Mesodermal cell (in vitro differentiated cells): Measurements from ENCODE around the gene FUS.
A peak's percentile ranks its signal among the peaks of the same experiment; 100 is the strongest.
"Not testable (repeated sequence)": the region's sequence is repeated elsewhere in the genome, so short reads cannot be mapped to it uniquely, and the experiment has no call there.

Source experiments
- H3K27ac ChIP-seq: 2 replicates; pipeline ENCODE4 v1.7.0; 2013; ENCODE audit warnings: mild to moderate bottlenecking, low read depth, low read length, moderate library complexity; ENCODE audit not compliant: severe bottlenecking
- H3K36me3 ChIP-seq: 2 replicates; pipeline ENCODE4 v1.7.1; 2013; ENCODE audit warnings: mild to moderate bottlenecking, low read length, moderate library complexity; ENCODE audit not compliant: control insufficient read depth, insufficient read depth
- H3K4me1 ChIP-seq: one replicate; pipeline ENCODE4 v1.7.1; 2013; ENCODE audit warnings: mild to moderate bottlenecking, low read length; ENCODE audit not compliant: insufficient read depth, control insufficient read depth, poor library complexity, severe bottlenecking
- H3K4me3 ChIP-seq: 2 replicates; pipeline ENCODE4 v1.7.0; 2013; ENCODE audit warnings: low read length, control low read depth, mild to moderate bottlenecking; ENCODE audit not compliant: insufficient read depth, poor library complexity, severe bottlenecking; ENCODE audit errors: extremely low read depth
- H3K9me3 ChIP-seq: 2 replicates; pipeline ENCODE4 v1.7.1; 2013; ENCODE audit warnings: mild to moderate bottlenecking, low read length, moderate library complexity; ENCODE audit not compliant: control insufficient read depth
- WGBS, 2 experiments: methylation state at CpG; one replicate each; pipeline ENCODE4 v1.1.5; 2013; ENCODE audit warnings: missing lambda C conversion rate in 2 of 2; ENCODE audit not compliant: insufficient coverage in 2 of 2; 5-methylcytosine and 5-hydroxymethylcytosine counted together

Gene FUS

DNA sequence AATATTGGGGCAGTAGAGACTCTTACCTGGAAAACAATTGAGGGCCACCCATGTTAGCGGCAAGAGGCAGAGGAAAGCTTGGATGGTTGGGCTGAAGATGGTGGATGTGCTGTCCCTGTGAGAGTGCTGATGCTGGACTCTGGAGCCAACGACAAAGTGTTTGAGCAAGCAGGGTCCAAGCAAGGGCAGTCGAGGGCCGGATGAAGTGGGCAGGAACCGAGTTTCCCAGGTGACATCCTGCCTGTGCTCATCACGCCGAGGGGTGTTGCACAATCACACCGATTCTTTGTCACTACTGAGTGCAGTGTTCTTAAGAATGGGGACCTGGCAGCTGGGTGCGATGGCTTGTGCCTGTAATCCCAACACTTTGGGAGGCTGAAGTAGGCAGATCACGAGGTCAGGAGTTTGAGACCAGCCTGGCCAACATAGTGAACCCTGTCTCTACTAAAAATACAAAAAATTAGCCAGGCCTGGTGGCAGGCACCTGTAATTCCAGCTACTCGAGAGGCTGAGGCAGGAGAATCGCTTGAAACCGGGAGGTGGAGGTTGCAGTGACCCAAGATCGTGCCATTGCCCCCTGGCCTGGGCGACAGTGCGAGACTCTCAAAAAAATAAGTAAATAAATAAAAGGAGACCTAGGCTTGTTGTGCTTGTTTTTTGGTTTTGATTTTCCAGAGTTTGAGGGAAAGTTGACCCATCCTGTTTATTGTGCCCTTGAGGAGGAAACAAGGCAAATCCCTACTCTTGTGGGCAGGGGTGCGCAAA is 16.6 kb downstream of the FUS start:
- H3K4me3 ChIP-seq: no peak overlapping the region
- no peak overlapping the region for H3K27ac ChIP-seq
- peaks cover 3% of the 10 kb centered on the region for H3K4me1 ChIP-seq
- no peaks in the 10 kb centered on the region for H3K9me3 ChIP-seq
- H3K36me3 ChIP-seq: peaks cover 77% of the 10 kb centered on the region
- WGBS, 2 experiments: 94 to 97% methylated on average over 10 to 13 of the region's 17 CpGs

GRCh38 chr16:31198207-31198882 is 18.4 kb downstream of the FUS start:
- Histone ChIP-seq H3K9me3 (no peaks in the 10 kb centered on the region), H3K4me3 (no peak overlapping the region), H3K4me1 (peaks cover 8% of the 10 kb centered on the region), H3K36me3 (peaks cover 59% of the 10 kb centered on the region), H3K27ac (no peak overlapping the region)
- WGBS, 2 experiments: 88 to 94% methylated on average over 7 of the region's 7 CpGs

- Histone ChIP-seq H3K9me3 (no peaks in the 10 kb centered on the region), H3K4me3 (no peak overlapping the region), H3K27ac (no peak overlapping the region), H3K4me1 (peaks cover 8% of the 10 kb centered on the region), H3K36me3 (peaks cover 47% of the 10 kb centered on the region)
- WGBS, 2 experiments: 98 to 100% methylated on average over 4 to 5 of the region's 5 CpGs
Observed at GRCh38 chr16:31199430-31200041, 19.6 kb downstream of the FUS start.

GRCh38 chr16:31200111-31200510 is 20.2 kb downstream of the FUS start:
- WGBS, 2 experiments: 94 to 95% methylated on average over 7 to 8 of the region's 8 CpGs
- not testable (repeated sequence) for H3K4me1 ChIP-seq, H3K4me3 ChIP-seq, H3K9me3 ChIP-seq, H3K27ac ChIP-seq
- peaks cover 41% of the 10 kb centered on the region for H3K36me3 ChIP-seq

DNA sequence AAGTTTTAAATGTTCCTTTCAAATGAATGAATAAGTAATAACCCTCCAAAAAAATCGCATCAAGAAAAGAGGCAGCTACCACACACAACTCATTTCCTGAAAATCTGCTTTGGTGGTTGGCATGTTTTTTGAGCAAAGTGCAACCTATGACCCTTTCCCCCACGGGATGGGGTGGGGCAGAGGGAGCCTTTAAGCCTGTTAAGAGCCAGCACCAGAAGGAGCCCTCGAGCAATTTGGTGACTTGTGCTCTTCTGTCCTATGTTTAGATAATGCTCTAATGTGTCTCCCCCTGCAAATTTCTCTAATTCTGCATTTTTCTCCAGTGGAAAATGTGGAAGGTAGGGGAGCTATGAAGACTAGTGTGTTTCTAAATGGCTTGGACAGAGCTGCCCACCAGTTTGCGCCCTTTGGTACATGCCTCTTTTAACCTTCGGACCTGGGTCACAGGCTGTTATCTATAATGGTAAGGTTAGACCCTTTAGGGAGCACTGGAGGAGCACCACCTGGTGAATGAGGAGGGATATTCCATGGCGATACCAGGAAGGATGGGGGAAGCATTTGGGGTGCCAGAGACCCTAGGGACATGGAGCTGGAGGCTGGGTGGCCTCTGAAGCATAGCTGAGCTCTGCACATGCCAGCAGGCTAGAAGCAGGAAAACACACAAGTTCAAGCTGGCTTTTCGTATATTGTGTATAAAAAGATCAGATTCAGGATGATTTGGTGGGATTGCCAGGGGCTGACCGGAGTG is 21.1 kb downstream of the FUS start:
- no peaks in the 10 kb centered on the region for H3K9me3 ChIP-seq
- 84 to 87% methylated on average over 5 to 7 of the region's 8 CpGs for WGBS, 2 experiments
- no peak overlapping the region for H3K27ac ChIP-seq
- peaks cover 8% of the 10 kb centered on the region for H3K4me1 ChIP-seq
- H3K36me3 ChIP-seq: peaks cover 33% of the 10 kb centered on the region
- H3K4me3 ChIP-seq: no peak overlapping the region

DNA sequence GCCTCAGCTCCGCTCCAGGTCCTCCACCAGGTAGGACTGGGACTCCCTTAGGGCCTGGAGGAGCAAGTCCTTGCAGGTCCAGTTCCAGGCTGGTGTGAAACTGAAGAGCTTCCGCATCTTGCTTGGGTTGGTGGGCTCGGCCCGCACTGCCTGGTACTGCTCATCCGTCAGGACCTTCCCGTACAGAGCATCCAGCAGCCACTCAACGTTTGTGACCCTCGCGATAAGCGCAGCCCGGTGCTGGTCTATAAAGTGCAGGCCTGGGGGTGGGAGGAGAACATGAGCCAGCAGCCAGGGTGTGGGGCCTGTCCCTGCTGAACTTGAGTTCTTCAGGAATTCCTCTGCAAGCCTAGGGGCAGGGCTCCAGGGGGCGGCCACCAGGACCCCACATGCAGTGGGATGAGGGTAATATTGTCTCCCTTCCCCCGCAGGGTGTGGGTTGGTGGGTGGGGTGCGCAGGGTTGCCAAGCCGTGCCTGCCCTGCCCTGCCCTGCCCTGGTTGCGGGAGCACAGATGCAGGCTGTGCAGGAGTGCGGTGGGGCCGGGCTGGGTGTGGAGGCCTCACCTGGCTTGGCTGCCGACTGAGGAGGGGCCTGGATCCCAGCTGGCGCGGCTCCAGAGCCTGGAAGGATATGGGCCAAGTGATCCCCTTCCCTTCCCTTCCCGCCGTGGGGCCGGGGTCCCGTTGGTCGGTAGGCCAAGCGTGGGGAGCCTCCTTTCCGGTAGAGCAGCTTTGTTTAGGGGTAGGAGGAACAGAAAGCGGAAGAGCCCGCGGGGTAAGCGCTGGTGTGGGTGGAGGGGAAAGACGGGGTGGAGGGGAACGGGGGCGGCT is 21.9 kb downstream of the FUS start:
- H3K27ac ChIP-seq: no peak overlapping the region

DNA sequence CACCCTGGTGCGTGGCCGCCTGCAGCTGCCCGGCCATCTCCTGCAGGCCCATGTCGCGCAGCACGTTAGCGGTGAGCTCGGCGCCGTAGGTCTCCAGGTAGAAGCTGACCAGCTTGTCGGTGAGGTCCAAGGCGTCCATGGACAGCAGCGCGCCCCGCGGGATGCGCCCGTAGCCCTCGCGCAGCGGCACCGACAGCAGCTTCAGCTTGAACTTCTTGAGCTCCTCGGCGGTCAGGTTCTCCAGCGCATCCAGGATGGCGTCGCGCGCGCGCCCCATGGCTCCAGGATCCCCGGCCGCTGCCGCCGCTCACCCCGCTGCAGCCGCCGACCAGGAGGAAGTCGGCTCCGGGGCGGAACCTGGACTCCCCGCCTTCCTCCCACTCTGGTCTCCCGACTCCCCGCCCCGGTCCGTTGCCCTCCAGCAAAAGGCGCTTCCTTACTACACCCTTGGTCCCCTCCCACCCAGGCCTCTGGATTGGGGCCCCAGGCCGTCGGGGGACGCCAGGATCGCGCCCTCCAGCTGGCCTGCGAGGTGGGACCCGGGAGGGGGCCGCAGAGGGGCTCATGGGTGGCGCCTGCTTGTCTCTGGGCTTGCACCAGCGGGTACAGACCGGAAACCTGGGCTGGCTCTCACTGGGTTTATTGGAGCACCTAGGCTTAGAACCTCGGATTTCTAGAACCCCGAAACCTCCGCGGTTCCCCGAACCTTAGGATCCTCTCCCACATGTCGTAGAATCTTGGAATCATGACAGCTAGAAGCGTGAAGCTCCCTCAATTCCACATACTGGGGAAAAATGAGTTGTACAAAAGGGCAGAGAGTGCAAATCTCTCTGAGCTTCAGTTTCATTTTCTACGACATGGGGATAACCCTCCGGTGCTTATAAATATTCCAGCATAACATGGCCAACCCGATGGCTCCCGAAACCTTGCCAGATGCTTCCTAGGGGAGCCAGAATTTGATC is 22.8 kb downstream of the FUS start, which contains the start of gene PYCARD:
Gene PYCARD, minus strand, starts transcription at position 347 of the 962 bp plus-strand sequence. Its CDS starts 70 bp downstream, at position 277.
- Histone ChIP-seq H3K36me3 (peaks cover 16% of the 10 kb centered on the region), H3K27ac (no peak within 1 kb of the TSS), H3K9me3 (no peaks in the 10 kb centered on the region), H3K4me3 (peak within 1 kb of the TSS; percentile 35), H3K4me1 (peaks cover 8% of the 10 kb centered on the region)
- 18 to 24% methylated on average over 46 to 62 of the region's 69 CpGs for WGBS, 2 experiments

More for the DNA sequence above, 21.9 kb downstream of the FUS start:
- Histone ChIP-seq H3K36me3 (peaks cover 25% of the 10 kb centered on the region), H3K9me3 (no peaks in the 10 kb centered on the region), H3K4me1 (peaks cover 8% of the 10 kb centered on the region), H3K4me3 (peak overlapping the region; percentile 35)
- 28 to 29% methylated on average over 24 to 27 of the region's 35 CpGs for WGBS, 2 experiments

GRCh38 chr16:31204871-31205666 is 25.1 kb downstream of the FUS start:
- WGBS, 2 experiments: 76 to 92% methylated on average over 7 of the region's 9 CpGs
- H3K36me3 ChIP-seq: peaks cover under 1% of the 10 kb centered on the region
- peaks cover 8% of the 10 kb centered on the region for H3K4me1 ChIP-seq
- no peak overlapping the region for H3K27ac ChIP-seq
- no peaks in the 10 kb centered on the region for H3K9me3 ChIP-seq
- H3K4me3 ChIP-seq: no peak overlapping the region

DNA sequence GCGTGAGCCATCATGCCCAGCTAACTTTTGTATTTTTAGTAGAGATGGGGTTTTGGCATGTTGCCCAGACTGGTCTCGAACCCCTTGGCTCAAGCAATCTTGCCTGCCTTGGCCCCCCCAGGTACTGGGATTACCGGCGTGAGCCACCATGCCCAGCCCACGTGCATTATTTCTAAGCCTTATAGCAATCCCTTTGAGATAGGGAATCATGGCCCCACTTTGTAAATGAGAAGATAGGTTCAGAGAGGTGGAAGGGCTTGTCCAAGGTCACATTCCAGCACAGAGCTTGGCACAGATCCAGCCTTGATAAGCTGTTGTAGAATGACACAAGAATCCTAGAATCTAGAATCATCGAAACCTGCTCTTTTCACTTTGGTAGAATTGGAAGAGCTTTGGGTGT is 26.8 kb downstream of the FUS start:
- H3K4me1 ChIP-seq: peaks cover 5% of the 10 kb centered on the region
- no peak overlapping the region for H3K27ac ChIP-seq
- no peak overlapping the region for H3K4me3 ChIP-seq
- WGBS, 2 experiments: 90 to 95% methylated on average over 4 of the region's 6 CpGs
- H3K9me3 ChIP-seq: no peaks in the 10 kb centered on the region
- H3K36me3 ChIP-seq: no peaks in the 10 kb centered on the region
